Hematopoietic multipotent progenitor cell treated with erythropoietin and hydrocortisone succinate and interleukin-3 and kit ligand, for 8 days (in vitro differentiated cells): Measurements from ENCODE around the gene PLXNA2.

Experiments
- DNase-seq: peaks from one replicate; pipeline ENCODE4 v3.0.0-alpha.2; 2015

The PLXNA2 gene

DNA sequence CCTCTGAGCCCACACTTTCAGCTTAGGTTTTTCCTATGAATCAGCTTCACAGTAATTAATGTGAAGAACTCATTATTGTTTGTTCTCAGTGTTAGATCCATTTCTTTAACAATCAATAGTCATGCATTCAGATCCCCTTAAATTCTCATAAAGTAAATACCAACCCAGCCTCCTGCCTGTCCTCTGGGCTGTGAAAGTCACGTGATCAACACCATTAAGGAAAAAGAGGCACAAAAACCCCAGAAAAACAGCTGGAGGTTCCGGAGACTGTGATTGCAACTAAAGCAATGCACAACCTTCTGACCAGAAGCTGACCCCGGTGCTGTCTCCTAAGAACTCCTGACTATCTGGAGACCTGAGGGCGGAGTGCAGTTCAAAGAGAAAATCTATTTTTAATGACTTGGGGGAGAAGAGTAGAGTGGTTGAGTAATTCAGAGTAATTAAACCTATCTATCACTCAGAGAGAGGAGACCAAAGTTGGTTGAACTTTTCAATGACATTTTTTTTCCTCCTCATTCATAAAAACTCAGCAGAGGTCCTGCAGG is 132.5 kb downstream of the PLXNA2 start:
- DNase-seq: no peak

DNA sequence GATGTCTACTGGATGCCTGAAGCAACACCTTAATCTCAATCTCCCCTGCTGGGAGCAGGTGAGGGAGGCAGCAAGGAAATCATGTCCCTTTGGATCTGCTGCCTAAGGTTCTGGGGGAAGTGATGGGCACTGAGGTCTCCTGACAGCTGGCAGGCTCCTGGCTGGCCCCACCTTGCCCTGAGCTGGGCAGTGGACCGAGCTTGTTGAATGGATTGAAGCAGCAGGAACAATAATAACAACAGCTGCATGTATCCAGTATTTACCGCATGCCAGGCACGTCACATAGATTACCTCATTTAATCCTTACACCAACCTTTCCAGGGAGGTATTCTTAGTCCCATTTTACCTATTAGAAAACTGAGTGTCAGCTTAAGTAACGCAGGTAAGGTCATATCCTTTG is 133.9 kb downstream of the PLXNA2 start:
- DNase-seq: no peak

DNA sequence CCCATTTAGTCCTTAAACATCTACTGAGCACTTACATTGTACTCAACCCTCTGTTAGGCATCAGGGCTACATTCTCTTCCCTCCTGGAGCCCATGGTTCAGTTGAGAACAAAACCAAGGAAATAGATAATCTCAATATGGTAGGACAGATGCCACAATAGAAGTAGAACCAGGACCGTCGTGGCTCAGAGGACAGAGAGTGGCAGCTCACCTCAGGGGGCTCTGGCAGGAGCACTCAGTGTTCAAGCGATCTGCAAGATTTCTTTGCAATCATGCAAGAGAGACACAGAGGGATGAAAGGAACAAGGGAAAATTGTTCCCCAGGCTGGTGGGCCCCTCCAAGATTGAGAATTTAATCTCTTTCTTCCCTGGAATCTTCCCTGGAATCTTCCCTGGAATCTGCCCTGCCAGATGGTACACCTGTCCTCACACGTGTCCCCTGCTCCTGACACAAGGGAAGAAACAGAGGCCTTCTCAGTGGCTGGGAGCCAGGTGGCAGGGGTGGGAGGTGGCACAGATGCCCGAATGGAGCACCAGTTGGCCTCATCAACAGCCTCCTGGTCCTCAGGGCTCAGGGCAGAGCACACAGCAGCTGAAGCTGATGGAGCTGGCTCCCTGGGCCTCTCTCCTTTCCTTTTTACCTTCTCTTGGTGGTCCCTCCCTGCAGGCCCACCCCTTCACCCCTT is 135.4 kb downstream of the PLXNA2 start:
- no peak for DNase-seq

DNA sequence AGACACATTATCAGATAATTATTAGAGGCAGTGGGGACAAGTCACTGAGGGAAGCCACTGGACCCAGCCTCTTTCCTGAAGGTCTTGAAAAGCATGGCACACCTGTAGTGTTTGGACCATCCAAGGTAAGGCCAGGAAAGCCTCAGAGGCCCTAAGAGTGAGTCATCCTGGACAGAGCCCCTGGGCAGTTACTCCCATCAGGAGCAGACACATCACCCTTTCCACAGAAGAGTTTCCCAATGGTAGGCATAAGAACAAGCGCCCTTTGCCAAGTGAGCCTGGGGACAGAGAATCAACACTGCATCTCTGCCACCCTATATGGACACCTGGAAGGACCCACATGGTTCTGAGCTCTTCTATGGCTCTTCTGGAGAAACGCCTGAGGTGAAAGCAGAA is 136.0 kb downstream of the PLXNA2 start:
- DNase-seq: no peak

DNA sequence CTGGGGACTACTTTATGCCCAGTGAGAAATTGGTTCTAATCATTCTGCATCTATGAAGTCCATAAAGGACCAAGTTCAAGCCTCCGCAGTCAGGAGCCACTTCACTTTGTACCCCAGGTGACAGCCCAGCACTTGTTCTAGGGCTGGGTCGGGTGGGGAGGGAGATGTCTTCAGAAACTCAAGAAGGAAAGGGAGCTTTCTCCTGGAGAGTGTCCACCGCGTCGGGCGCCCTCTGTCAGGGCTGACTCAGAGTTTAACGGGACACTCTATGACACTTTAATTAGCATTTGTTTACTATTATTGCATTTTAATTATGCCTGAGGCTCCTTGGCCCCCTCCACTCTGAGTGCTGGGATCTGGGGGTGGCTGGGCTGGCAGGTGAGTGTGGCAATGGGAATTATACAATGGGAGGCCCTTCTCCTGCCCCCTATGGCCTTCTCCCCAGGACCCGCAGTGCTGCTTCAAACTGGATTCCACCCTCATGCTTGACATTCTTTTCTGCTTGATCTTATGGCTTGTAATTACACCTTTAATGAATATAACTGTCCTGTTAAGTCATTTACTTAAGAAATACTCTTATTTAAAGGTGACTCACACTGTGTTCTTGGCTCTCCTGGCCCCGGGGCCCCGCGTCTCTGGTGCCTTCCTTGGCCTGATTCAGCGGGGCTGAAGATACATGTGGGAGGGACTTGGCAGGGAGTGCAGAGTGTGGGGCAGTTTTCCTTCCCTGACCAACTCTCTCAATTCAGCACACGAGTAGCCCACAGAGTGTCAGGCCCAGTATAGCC is 136.6 kb downstream of the PLXNA2 start:
- no peak for DNase-seq

DNA sequence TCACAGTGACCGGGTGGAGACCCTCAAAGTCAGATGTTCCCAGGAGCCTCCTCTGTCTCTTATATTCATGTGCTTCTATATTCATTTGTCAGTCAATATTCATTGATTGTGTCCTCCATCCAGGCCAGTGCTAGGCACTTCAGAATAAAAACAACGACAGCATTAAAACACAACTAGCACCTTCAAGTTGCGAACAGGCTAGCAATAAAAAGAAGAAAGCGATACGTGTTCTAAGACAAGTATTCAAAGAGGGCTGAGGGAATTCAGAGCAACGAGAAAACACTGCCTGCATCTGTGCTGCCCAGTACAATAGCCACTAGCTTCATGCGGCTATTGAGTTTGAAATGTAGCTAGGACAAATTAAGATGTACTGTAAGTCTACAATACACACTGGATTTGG is 138.0 kb downstream of the PLXNA2 start:
- DNase-seq: no peak

DNA sequence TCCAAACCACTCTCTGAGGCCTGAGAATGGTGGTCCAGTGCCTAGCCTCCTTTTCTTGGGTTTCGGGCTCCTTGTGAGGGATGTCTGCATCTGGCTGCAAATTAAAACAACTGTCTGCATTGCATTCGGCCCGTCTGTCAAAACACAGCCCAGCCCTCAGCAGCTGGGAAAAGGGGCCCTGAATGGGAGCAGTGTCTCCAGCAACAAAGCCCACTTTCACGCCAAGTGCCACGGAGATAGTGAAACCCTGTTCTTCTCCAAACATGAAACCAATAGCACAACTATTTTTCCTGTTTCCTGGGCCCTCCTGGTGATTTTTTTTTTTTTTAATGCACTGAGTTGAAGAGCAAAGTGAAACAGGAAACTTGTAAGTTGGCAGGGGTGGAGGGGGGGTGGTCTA is 138.4 kb downstream of the PLXNA2 start:
- no peak for DNase-seq

DNA sequence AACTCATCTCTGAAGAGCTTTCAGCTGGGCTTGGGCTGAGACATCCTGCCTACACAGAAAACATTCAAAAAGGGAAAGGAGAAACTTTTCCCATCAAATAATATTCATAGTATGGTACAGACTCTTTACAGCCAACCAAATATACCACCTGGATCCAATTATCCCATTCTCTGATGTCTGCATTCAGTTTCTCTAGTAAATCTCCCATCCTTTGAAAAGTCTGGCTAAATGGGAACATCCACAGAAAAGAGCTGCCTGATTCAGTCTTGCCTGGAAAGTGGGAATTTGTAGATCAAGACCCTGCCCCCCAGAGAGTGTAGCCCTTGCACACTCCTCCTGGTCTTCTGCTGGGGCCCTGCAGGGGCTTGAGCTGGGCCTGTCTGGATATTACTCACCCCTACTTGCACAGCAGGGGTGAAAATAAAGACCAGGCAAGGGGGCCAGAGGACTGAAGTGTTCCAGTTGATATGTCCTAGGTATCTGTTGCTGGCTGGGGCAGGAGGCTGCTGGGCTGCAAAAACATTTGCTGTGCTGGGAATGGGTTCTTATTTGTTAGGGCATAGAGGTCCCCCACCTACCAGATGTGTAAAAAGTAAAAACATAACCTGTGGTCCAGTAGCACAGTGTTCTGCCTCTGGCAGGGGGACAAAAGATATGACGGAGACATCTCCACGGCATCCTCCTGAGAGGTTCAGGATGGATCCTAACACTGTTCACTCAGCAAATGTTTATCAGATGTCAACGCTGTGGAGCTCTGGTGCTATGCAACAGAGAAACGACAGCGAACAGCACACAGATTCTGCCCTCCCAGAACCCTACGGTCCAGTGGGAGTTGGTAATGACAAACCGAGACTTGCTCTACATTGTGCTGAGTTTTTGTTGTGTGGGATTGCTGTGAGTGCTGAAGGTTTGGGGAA is 140.3 kb downstream of the PLXNA2 start:
- DNase-seq: no peak

DNA sequence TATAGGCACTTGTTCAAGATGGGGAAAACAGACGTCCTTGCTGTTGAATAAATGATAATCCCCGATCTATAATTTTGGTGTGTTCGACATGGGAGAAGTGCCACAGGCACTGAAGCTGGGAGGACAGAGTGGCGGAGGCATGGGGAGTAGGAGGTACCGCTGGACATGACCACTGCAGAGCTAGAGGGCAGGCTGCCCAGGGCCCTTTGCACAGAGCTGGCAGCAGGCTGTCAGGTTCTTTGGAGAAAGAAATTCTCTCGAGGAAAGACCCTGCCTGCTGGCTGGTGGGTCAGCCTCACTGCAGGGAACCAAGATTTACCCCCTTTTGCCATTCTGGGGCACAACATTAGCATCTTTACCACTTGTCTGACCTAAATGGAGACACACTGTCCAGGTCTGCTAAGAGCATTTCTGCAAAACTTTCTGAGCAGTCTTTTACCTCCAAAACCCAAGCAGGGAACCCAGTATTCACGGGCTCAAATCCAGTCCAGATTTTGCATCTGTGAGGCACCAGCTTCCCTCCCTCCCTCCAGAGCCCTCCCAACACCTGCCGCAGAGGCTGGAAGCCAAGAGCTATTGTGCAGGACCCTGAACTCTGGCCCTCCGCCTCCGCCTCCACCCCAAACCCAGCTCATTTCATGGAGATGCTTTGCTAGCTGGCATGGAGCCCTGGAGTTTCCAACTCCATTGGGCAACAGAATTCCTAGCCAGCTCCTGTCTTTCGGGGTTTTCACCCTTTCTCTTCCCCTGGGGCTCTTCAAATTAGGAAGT is 142.3 kb downstream of the PLXNA2 start:
- DNase-seq: no peak

DNA sequence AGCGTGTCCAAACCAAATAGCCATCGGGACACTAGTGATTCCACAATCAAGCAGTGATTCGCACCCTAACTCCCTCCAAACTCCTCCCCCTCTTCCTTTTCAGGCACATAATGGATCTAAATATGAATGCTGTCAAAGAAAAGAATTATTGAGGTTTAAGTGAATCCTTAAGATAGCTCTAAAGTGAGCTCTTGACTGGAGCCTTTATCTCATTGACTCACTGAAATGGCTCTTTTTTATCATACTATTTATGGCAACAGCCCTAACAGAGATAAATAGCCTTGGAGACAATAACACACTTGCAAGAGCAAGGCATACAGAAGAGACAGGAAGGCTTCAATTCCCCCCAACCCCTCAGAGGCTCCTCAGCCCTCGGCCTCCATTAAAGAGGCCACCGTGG is 143.3 kb downstream of the PLXNA2 start:
- DNase-seq: no peak

DNA sequence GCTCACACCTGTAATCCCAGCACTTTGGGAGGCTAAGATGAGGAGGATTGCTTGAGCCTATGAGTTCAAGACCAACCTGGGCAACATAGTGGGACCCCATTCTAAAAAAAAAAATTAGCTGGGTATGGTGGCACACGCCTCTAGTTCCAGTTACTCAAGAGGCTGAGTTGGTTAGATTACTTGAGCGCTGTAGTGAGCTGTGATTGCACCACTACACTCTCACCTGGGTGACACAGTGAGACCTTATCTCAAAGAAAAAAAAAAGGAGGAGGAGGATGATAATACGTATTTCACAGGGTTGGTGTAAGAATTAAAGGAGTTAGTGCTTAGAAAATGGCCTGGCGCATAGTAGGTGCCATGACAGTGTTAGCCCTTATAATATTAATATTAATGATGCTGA is 144.1 kb downstream of the PLXNA2 start:
- DNase-seq: no peak

DNA sequence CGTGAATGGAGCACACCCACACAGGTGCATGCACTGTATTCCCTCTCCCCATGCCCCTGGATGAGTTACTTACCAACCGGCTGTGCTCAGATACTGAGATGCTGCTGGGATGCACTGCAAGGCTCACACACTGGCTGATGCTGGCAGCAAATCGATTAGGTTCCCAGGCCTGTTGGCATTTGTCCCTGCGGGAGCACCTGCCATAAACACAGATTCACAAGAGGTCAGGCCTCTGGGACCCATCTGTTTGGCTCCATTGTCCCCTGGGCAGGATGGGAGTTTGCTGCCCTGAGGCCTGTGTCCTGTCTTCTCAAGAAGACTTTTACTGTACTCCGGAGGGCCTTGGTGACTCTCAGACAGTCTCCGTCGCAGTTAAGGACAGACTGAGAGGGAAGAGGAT is 145.4 kb downstream of the PLXNA2 start:
- no peak for DNase-seq

DNA sequence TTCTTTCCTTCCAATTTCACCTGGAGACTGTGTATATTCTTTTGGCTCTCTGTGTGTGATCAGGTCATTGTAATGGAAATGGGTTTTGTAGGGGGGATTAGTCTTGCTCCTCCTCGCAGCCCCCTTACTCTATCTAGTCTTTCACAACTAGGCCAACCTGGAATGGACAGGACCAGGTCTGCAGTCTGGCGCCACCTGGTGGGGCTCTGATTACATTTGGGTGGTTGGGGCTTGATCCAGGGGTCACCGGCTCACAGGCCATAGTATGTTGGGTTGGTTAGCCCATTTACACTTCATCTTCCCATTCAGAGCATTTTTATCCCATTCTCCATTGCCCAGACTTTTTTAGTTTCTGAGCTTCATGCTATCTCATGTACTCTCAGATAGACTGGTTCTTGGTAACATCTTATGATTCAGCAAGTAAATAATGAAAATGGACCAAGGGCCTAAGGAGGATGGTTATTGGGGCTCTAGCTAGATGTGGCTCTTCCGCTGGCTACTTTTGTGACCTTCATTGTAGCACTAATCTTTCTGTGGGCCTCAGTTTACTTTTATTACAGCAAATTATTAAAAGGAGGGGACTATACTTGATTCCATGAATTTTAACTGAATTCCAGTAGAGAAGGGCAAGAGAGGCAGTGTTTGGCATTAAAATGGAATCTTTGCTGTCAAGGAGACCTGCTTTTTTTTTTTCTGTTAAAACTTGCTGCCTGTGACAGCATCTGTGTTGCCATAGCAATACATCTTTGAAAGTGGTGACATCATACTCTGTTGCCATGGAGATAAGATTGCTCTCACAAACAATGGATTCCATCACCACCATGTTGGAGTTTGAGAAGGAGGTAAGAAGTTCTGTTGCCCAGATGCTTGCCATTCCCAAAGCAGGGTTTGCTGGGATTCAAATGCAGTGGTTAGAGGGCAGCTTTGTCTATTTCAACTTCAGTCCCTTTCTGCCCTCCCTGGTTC is 150.1 kb downstream of the PLXNA2 start:
- peak; percentile 67 for DNase-seq

DNA sequence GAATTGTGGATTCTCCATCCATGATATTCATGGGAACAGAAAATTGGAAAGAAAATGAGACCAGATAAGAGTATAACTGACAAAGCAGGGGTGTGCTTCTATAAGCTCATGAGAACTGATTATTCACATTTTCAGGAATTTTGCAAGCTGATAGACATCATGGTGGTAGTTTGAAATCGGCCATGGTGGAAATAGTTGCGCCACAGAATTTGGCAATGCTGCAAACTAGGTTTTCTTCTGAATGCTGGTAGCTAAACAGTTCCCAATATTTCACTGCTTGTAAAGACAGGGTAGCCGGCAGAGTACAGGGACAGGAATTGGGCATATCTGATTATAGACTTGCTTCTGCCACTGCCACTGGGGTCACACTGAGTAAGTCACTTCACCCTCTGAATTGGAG is 151.1 kb downstream of the PLXNA2 start:
- no peak for DNase-seq

DNA sequence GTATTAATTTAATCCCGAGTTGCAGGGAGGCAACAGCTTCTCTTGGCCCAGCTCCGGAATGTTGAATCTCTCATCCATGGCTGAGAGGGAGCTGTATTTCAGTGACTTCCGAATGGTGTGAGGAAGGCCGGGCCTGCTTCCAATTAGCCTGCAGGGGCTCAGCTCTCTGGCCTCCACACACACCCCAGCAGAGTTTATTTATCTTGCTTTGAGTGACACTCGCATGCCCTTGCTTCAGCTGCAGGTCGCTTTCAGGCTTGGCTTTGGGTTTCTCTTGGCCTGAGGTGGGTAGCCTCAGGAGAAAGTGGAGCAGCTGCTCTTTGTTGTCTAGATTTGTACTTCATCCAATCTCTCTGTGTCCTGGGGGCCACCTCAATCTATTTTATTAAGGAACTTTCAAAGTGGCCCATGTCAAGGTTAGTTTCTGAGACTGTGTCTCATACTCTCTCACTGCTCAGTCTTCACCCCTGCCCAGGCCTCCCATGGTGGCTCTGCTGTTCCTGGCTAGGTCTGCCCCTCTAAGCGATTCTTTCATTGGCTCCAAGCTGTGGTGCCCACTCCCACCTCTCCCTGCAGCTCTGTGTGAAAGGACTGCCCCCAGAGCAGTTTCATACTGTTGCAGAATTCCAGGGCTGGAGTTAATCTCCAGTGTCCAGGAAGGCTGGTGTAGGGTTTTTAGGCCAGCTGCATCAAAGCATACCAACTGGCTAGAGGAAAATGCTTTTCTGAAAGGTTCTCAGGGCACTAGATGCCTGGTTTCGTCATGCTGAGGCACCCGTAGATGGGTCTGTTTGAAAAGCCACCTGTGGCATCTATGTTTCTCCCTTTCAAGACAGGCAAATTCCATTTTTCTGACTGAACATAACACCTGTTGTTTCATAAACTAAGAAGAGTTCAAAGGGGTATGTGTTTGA is 153.5 kb downstream of the PLXNA2 start:
- DNase-seq: no peak

DNA sequence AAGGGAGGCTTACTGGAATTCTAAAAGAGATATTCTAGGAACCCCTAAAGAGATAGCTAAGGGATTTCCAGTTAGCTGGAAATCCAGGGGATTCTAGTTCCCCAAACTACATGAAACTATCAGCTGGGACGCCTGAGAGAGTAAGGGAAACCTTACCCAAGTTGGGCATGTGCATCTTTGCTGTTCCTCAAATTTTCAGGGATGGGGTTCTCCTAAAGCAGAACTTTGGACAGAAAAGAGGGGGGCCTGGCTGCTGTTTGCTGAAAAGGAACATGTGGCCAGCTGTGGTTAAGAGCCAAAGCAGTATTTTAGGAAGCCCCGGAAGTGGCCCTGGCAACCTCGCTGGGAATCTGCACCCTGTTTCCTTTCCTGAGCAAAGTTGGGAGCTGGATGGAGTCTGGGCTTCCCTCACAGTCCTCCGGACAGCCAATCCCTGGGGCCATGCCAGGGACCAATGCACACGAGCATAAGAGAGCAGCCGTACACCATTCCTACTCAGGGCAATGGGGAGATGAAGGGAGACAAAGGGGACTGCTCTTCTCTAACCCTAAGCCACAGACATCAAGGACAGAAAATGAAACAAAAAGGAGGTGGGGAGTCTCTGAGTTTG is 154.3 kb downstream of the PLXNA2 start:
- DNase-seq: no peak

DNA sequence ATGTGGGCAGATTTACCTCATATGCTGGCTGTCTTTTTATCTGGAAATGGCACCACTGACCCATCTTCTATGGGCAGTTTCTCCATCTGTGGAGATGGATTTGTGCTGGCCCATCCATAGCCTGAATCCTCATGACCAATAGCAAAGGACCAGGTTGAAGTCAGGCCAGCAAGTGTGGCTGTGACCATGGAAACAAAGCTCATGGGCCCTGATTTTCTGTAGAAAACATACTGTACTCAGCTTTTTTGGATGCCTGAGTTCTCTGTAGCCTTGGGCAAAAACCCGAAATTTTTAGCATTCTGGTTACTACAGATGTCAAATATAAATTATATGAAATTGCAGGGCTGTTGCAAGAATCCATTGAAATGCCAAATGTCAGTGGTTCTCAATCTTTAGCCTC is 155.0 kb downstream of the PLXNA2 start:
- no peak for DNase-seq

DNA sequence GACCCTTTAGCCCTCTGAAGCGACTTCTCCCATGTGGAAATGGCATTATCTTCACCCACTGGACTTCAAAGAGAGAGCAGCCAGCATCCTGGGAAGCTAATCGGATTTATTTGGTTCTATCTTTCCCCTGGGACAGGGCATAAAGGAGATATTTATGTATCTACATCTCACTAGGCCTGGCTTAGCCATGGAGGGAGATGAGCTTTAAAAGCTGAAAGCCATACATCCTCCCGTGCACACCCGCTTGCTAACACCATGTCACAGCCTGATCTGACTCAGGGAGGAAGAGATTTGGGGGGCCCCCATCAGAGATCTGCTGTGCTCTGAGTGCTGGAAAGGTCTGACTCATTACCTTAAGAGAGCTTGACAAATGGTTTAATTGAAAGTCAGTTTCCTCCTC is 155.9 kb downstream of the PLXNA2 start:
- no peak for DNase-seq

DNA sequence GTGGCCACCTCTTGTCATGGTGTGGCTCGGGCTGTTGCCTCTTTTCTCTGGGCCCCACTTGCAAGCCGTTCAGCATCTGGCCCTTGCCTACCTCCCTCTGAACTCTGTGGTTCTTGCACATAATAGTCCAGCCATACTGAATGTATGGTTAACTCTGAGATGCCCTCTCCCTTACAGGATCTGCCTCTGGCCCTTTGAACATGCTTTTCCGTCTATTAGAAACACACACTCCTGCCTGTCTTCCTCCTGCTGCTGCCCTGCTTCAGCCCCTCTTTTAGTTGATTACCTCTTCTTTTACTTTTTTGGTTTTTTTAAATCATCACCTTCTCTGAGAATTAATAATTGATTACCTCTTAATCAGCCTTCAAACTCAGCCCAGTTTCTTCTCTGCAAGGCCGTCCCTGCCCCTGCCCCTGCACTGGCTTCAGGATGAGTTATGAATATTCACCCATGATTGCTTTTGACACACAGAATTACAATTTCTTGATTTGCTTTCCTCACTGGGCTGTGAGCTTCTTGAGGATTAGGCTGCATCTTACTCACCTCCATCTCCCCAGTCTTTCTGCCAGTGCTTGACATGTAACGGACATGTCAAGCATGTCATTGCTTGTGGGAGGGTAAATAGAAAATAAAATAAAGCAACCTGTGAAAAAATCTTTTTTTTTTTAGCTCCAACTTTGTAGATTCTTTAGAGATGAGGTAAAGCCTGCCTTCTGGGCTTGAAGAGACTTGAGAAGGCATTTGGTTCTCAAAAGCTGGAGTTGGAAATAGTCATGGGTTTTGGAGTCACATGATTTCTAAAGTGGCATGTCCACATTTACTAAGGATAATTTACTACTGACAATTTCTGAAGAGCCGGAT is 158.3 kb downstream of the PLXNA2 start:
- no peak for DNase-seq
